Gastroesophageal sphincter (tissue), 3 donors: ENCODE data around the gene KMT2C.

ENCODE experiments used
- EP300 ChIP-seq: sonication (generic); formaldehyde crosslinking; IDR thresholded peaks from one replicate; pipeline ENCODE4 v1.6.1; 2017; ENCODE audit warnings: antibody characterized with exemption, mild to moderate bottlenecking
- POLR2AphosphoS5 ChIP-seq: sonication (generic); formaldehyde crosslinking; IDR thresholded peaks from one replicate; pipeline ENCODE4 v1.6.1; 2017; ENCODE audit warnings: antibody characterized with exemption
- TF ChIP-seq, protein P1 (sequence below), 4 experiments: fragments of 200-600 bp in 2 of 4; fragments of 450-650 bp in 2 of 4; sonication (generic) in 1 of 4; IDR thresholded peaks; one replicate each; pipeline ENCODE4 v1.5.1; 2017 to 2019; ENCODE audit warnings: antibody characterized with exemption in 4 of 4, mild to moderate bottlenecking in 2 of 4, moderate library complexity in 2 of 4

DNA sequence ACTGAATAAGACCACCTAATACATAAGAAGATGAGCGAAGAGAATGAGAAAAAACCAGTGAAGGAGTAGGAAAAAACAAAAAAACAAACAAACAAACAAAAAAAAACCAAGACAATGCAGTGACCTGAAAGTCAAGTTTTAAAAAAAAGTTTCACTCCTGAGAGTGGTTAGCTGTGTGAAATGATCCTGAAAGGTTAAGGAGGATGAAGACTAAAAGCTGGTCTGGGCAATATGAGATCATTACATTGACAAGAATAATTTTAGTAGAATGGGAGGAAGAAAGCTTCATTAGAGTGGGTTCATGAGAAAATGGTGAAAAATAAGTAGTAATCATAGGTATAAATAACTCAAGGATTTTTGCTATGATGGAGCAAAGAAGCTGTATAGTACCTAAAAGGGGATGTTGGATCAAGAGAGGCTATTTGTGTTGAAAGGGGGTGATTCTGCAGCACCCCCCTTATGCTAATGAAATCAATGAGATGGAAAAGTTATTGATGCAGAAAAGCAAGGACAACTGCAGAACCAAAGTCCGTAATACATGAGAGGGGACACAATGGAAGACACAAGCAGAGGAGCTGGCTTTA lies 80.2 kb downstream of the KMT2C start:
- no peak for TF ChIP-seq POLR2AphosphoS5
- TF ChIP-seq, protein P1, sequence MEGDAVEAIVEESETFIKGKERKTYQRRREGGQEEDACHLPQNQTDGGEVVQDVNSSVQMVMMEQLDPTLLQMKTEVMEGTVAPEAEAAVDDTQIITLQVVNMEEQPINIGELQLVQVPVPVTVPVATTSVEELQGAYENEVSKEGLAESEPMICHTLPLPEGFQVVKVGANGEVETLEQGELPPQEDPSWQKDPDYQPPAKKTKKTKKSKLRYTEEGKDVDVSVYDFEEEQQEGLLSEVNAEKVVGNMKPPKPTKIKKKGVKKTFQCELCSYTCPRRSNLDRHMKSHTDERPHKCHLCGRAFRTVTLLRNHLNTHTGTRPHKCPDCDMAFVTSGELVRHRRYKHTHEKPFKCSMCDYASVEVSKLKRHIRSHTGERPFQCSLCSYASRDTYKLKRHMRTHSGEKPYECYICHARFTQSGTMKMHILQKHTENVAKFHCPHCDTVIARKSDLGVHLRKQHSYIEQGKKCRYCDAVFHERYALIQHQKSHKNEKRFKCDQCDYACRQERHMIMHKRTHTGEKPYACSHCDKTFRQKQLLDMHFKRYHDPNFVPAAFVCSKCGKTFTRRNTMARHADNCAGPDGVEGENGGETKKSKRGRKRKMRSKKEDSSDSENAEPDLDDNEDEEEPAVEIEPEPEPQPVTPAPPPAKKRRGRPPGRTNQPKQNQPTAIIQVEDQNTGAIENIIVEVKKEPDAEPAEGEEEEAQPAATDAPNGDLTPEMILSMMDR (IDR thresholded peaks at IDR 0.05), result no peak
- TF ChIP-seq EP300, result no peak
